BLaER1 treated with 17β-estradiol and CSF1 and Interleukin-3, amounts not matched to agents 10 nM and 100 nM (cell line): ENCODE measurements around the gene SH3BP4.

ENCODE experiments used
- H3K27ac ChIP-seq, 11 experiments: shearing (Covaris generic); formaldehyde crosslinking; 2 replicates each; pipeline ENCODE4 v1.8.1; 2022
- H3K27me3 ChIP-seq, 11 experiments: shearing (Covaris generic); formaldehyde crosslinking; 2 replicates each; pipeline ENCODE4 v1.8.1; 2022
- H3K36me3 ChIP-seq, 11 experiments: shearing (Covaris generic); formaldehyde crosslinking; 2 replicates each; pipeline ENCODE4 v1.8.1; 2022
- H3K4me1 ChIP-seq, 10 experiments: shearing (Covaris generic); formaldehyde crosslinking; 2 replicates each; pipeline ENCODE4 v1.8.1; 2022
- H3K4me2 ChIP-seq, 11 experiments: shearing (Covaris generic); formaldehyde crosslinking; 2 replicates each; pipeline ENCODE4 v1.8.1; 2022
- H3K4me3 ChIP-seq, 10 experiments: shearing (Covaris generic); formaldehyde crosslinking; 2 replicates each; pipeline ENCODE4 v1.8.1; 2022
- H3K9ac ChIP-seq, 11 experiments: shearing (Covaris generic); formaldehyde crosslinking; 2 replicates each; pipeline ENCODE4 v1.8.1; 2022
- H3K9me3 ChIP-seq, 11 experiments: shearing (Covaris generic); formaldehyde crosslinking; replicated peaks in 1 of 11; 2 replicates each; pipeline ENCODE4 v1.8.1; 2022
- H4K20me1 ChIP-seq, 11 experiments: shearing (Covaris generic); formaldehyde crosslinking; 2 replicates each; pipeline ENCODE4 v1.8.1; 2022
- Cebpa-rat ChIP-seq, 11 experiments: shearing (Covaris generic); IDR thresholded peaks; 2 replicates each; pipeline ENCODE4 v1.8.1; 2022

The SH3BP4 gene

GRCh38 chr2:235030126-235030525 lies 78.3 kb downstream of the SH3BP4 start:
- Histone ChIP-seq H3K27ac (no peak overlapping the region), H3K9ac (no peak overlapping the region), H3K4me3 (no peak overlapping the region), H3K9me3 (no peaks in the 10 kb centered on the region), H3K4me1 (peaks cover 0 to 22% (median 17%) of the 10 kb centered on the region in 10 experiments; a peak in 12 of 20 replicates), H4K20me1 (no peaks in the 10 kb centered on the region; a peak in 2 of 22 replicates), H3K4me2 (no peak overlapping the region), H3K36me3 (no peaks in the 10 kb centered on the region), H3K27me3 (no peaks in the 10 kb centered on the region)
- TF ChIP-seq Cebpa-rat (IDR thresholded peaks at IDR 0.05) = no peak

GRCh38 chr2:235030936-235031335 lies 79.1 kb downstream of the SH3BP4 start:
- Histone ChIP-seq H3K9ac (no peak overlapping the region), H3K27ac (no peak overlapping the region), H3K27me3 (no peaks in the 10 kb centered on the region), H3K4me3 (no peak overlapping the region), H3K4me2 (peak overlapping the region in 7 of 11 experiments; percentile 10 to 58 (median 33); a peak in 12 of 22 replicates), H3K9me3 (no peaks in the 10 kb centered on the region), H3K4me1 (peaks cover 0 to 22% (median 17%) of the 10 kb centered on the region in 10 experiments; a peak in 12 of 20 replicates), H4K20me1 (no peaks in the 10 kb centered on the region; a peak in 2 of 22 replicates), H3K36me3 (no peaks in the 10 kb centered on the region)
- TF ChIP-seq Cebpa-rat (IDR thresholded peaks at IDR 0.05) = no peak

- no peaks in the 10 kb centered on the region for H3K27me3 ChIP-seq
- no peak overlapping the region for H3K27ac ChIP-seq
- H3K9me3 ChIP-seq = no peaks in the 10 kb centered on the region
- H3K4me2 ChIP-seq = peak overlapping the region in 6 of 11 experiments; percentile 16 to 58 (median 34); a peak in 10 of 22 replicates
- no peaks in the 10 kb centered on the region for H3K36me3 ChIP-seq
- H3K4me3 ChIP-seq = no peak overlapping the region
- no peaks in the 10 kb centered on the region; a peak in 2 of 22 replicates for H4K20me1 ChIP-seq
- TF ChIP-seq Cebpa-rat (IDR thresholded peaks at IDR 0.05) = no peak
- peaks cover 0 to 22% (median 17%) of the 10 kb centered on the region in 10 experiments; a peak in 12 of 20 replicates for H3K4me1 ChIP-seq
- H3K9ac ChIP-seq = no peak overlapping the region
Measured at GRCh38 chr2:235031686-235032373, 80.0 kb downstream of the SH3BP4 start.

- peak overlapping the region in 6 of 11 experiments; percentile 1 to 58 (median 22); a peak in 9 of 22 replicates for H3K4me2 ChIP-seq
- no peak overlapping the region for H3K4me3 ChIP-seq
- H3K9me3 ChIP-seq = no peaks in the 10 kb centered on the region
- TF ChIP-seq Cebpa-rat (IDR thresholded peaks at IDR 0.05) = no peak
- H3K27ac ChIP-seq = no peak overlapping the region
- no peaks in the 10 kb centered on the region; a peak in 2 of 22 replicates for H4K20me1 ChIP-seq
- peaks cover 0 to 22% (median 17%) of the 10 kb centered on the region in 10 experiments; a peak in 12 of 20 replicates for H3K4me1 ChIP-seq
- H3K36me3 ChIP-seq = no peaks in the 10 kb centered on the region
- no peaks in the 10 kb centered on the region for H3K27me3 ChIP-seq
- no peak overlapping the region for H3K9ac ChIP-seq
Measured at GRCh38 chr2:235032466-235032865, 80.6 kb downstream of the SH3BP4 start.

GRCh38 chr2:235032949-235033348 lies 81.1 kb downstream of the SH3BP4 start:
- Histone ChIP-seq H4K20me1 (no peaks in the 10 kb centered on the region; a peak in 2 of 22 replicates), H3K9me3 (no peaks in the 10 kb centered on the region), H3K27me3 (no peaks in the 10 kb centered on the region), H3K36me3 (no peaks in the 10 kb centered on the region), H3K4me1 (peaks cover 0 to 22% (median 17%) of the 10 kb centered on the region in 10 experiments; a peak in 12 of 20 replicates), H3K4me2 (no peak overlapping the region), H3K4me3 (no peak overlapping the region), H3K9ac (no peak overlapping the region), H3K27ac (no peak overlapping the region)
- no peak for TF ChIP-seq Cebpa-rat (IDR thresholded peaks at IDR 0.05)

GRCh38 chr2:235034265-235035118 lies 82.7 kb downstream of the SH3BP4 start:
- H3K27ac ChIP-seq = no peak overlapping the region
- no peaks in the 10 kb centered on the region for H3K9me3 ChIP-seq
- H3K4me1 ChIP-seq = peaks cover 0 to 22% (median 17%) of the 10 kb centered on the region in 10 experiments; a peak in 12 of 20 replicates
- H4K20me1 ChIP-seq = no peaks in the 10 kb centered on the region; a peak in 2 of 22 replicates
- no peak overlapping the region for H3K4me3 ChIP-seq
- no peaks in the 10 kb centered on the region for H3K36me3 ChIP-seq
- no peak overlapping the region for H3K9ac ChIP-seq
- no peak overlapping the region for H3K4me2 ChIP-seq
- no peak for TF ChIP-seq Cebpa-rat (IDR thresholded peaks at IDR 0.05)
- no peaks in the 10 kb centered on the region for H3K27me3 ChIP-seq

- no peak overlapping the region for H3K27ac ChIP-seq
- H3K4me1 ChIP-seq = peaks cover 0 to 2% (median 0%) of the 10 kb centered on the region in 10 experiments; a peak in 4 of 20 replicates
- no peak overlapping the region for H3K9ac ChIP-seq
- no peaks in the 10 kb centered on the region; a peak in 1 of 22 replicates for H4K20me1 ChIP-seq
- no peak overlapping the region for H3K4me3 ChIP-seq
- H3K4me2 ChIP-seq = no peak overlapping the region
- no peak for TF ChIP-seq Cebpa-rat (IDR thresholded peaks at IDR 0.05)
- H3K27me3 ChIP-seq = no peaks in the 10 kb centered on the region
- no peaks in the 10 kb centered on the region; a peak in 1 of 22 replicates for H3K36me3 ChIP-seq
- H3K9me3 ChIP-seq = no peaks in the 10 kb centered on the region
Measured at GRCh38 chr2:235037604-235038166, 85.9 kb downstream of the SH3BP4 start.

- Histone ChIP-seq H3K9me3 (no peaks in the 10 kb centered on the region), H3K36me3 (no peaks in the 10 kb centered on the region; a peak in 1 of 22 replicates), H3K4me3 (no peak overlapping the region), H3K9ac (no peak overlapping the region), H3K27ac (no peak overlapping the region), H3K4me1 (peaks cover 28 to 36% (median 29%) of the 10 kb centered on the region in 10 experiments), H3K4me2 (no peak overlapping the region), H3K27me3 (peaks cover 0 to 15% (median 0%) of the 10 kb centered on the region in 11 experiments; a peak in 5 of 22 replicates), H4K20me1 (no peaks in the 10 kb centered on the region; a peak in 1 of 22 replicates)
- no peak for TF ChIP-seq Cebpa-rat (IDR thresholded peaks at IDR 0.05)
Measured at GRCh38 chr2:235041221-235041917, 89.6 kb downstream of the SH3BP4 start.
